A549 treated with CORT108297 at 1 μM for 4 hours (cell line): Measurements from ENCODE around the gene CXCL13. TPM values are rescaled to one million over a fixed set of nuclear protein-coding genes. Genes with fewer than 3 reads are reported as not detected.

Experiments
- total RNA-seq: library from RNA; stranded (reverse); fragments of 200-300 nt; extraction: Qiagen RNA extraction; gene quantifications from 5 replicates; pipeline ENCODE4 v1.2.3, GENCODE V29; 2022

Gene CXCL13
- total RNA-seq, result not detected in 5 replicates

GRCh38 chr4:77605210-77605902 is at the start of gene CXCL13:
Gene CXCL13 (plus strand): TSS chr4:77605820. CDS start chr4:77605866, 46 bp downstream.

Other genes starting within 250 kb of the CXCL13 start
- 6.9 to 11.2 TPM (median 10.0 TPM) in 5 replicates for gene CNOT6L, start 213.5 kb downstream of the CXCL13 start, total RNA-seq